HepG2 (cell line): ENCODE measurements around the gene WDR6. TPM values are rescaled to one million over a fixed set of nuclear protein-coding genes. Genes with fewer than 3 reads are reported as not detected.

Experiments
- HDAC2 ChIP-seq: sonication (generic); formaldehyde crosslinking; IDR thresholded peaks from 2 replicates; pipeline ENCODE4 v1.4.0; 2020; ENCODE audit warnings: missing genetic modification reagents
- HNRNPH1 ChIP-seq: fragments of 200-400 bp; formaldehyde crosslinking; optimal IDR thresholded peaks from 2 replicates; pipeline ENCODE3; 2017; ENCODE audit warnings: mild to moderate bottlenecking, low read depth, low read length
- KAT8 ChIP-seq: IDR thresholded peaks from 2 replicates; pipeline ENCODE4 v1.6.1; 2016; ENCODE audit warnings: missing genetic modification reagents, missing compliant biosample characterization
- NFE2 ChIP-seq: sonication (generic); formaldehyde crosslinking; IDR thresholded peaks from 2 replicates; pipeline ENCODE4 v1.4.0; 2020; ENCODE audit warnings: missing genetic modification reagents
- NFE2L2 ChIP-seq: fragments of 150-350 bp; IDR thresholded peaks from 2 replicates; pipeline ENCODE4 v1.6.1; 2014; ENCODE audit warnings: low read length
- PAX8 ChIP-seq: sonication (generic); formaldehyde crosslinking; IDR thresholded peaks from 2 replicates; pipeline ENCODE4 v1.8.0; 2022; ENCODE audit warnings: mild to moderate bottlenecking, missing genetic modification reagents, borderline replicate concordance
- PHF20 ChIP-seq: sonication (generic); formaldehyde crosslinking; IDR thresholded peaks from 2 replicates; pipeline ENCODE4 v1.5.0; 2020; ENCODE audit warnings: mild to moderate bottlenecking, missing genetic modification reagents
- PHF8 ChIP-seq: sonication (generic); formaldehyde crosslinking; IDR thresholded peaks from 2 replicates; pipeline ENCODE4 v1.5.0; 2020; ENCODE audit warnings: missing genetic modification reagents
- RFX3 ChIP-seq: IDR thresholded peaks from 2 replicates; pipeline ENCODE4 v1.6.1; 2016; ENCODE audit warnings: missing biosample characterization, missing genetic modification reagents
- SMAD3 ChIP-seq: sonication (generic); formaldehyde crosslinking; IDR thresholded peaks from 2 replicates; pipeline ENCODE4 v1.4.0; 2020; ENCODE audit warnings: missing genetic modification reagents
- U2AF1 ChIP-seq: fragments of 200-400 bp; formaldehyde crosslinking; optimal IDR thresholded peaks from 2 replicates; pipeline ENCODE3; 2017; ENCODE audit warnings: mild to moderate bottlenecking, low read depth, low read length
- ZKSCAN8 ChIP-seq: IDR thresholded peaks from 2 replicates; pipeline ENCODE4 v1.6.1; 2016; ENCODE audit warnings: borderline replicate concordance, missing genetic modification reagents, missing compliant biosample characterization
- ZNF12 ChIP-seq: sonication (generic); formaldehyde crosslinking; IDR thresholded peaks from 2 replicates; pipeline ENCODE4 v1.5.0; 2020; ENCODE audit warnings: missing genetic modification reagents
- ZNF234 ChIP-seq: sonication (generic); formaldehyde crosslinking; conservative IDR thresholded peaks from 2 replicates; pipeline ENCODE4 v1.5.1; 2020; ENCODE audit warnings: mild to moderate bottlenecking, missing genetic modification reagents
- ZNF451 ChIP-seq: sonication (generic); formaldehyde crosslinking; IDR thresholded peaks from 2 replicates; pipeline ENCODE4 v1.5.0; 2020; ENCODE audit warnings: mild to moderate bottlenecking, missing genetic modification reagents
- ZNF546 ChIP-seq: sonication (generic); formaldehyde crosslinking; conservative IDR thresholded peaks from 2 replicates; pipeline ENCODE4 v1.8.1; 2023; ENCODE audit warnings: mild to moderate bottlenecking, missing genetic modification reagents
- ZNF550 ChIP-seq: sonication (generic); formaldehyde crosslinking; IDR thresholded peaks from 2 replicates; pipeline ENCODE4 v1.4.0; 2020; ENCODE audit warnings: mild to moderate bottlenecking, missing genetic modification reagents, borderline replicate concordance
- ZNF644 ChIP-seq: IDR thresholded peaks from 2 replicates; pipeline ENCODE4 v1.6.1; 2016; ENCODE audit warnings: low read depth
- ZNF660 ChIP-seq: sonication (generic); formaldehyde crosslinking; IDR thresholded peaks from 2 replicates; pipeline ENCODE4 v1.5.1; 2020; ENCODE audit warnings: mild to moderate bottlenecking, low read depth, missing genetic modification reagents, borderline replicate concordance
- ZNF772 ChIP-seq: sonication (generic); formaldehyde crosslinking; IDR thresholded peaks from 2 replicates; pipeline ENCODE4 v1.5.0; 2020; ENCODE audit warnings: mild to moderate bottlenecking, missing genetic modification reagents
- polyA plus RNA-seq, 8 experiments: library from polyadenylated mRNA; depleted of rRNA in 3 of 8; stranded (reverse) in 7 of 8; unstranded in 1 of 8; fragments of >200 nt; fragmentation: Illumina TruSeq in 4 of 8; extraction: Trizol in 4 of 8; gene quantifications; 2 replicates each; pipeline versions ENCODE4 v1.2.1 to v1.2.3, GENCODE V29; 2011 to 2016; ENCODE audit warnings: low read depth in 4 of 8, missing spikeins in 1 of 8, mixed read lengths in 1 of 8; ENCODE audit not compliant: insufficient read depth in 1 of 8
- total RNA-seq, 5 experiments: library from RNA; depleted of rRNA; stranded (reverse); fragments of >200 nt; fragmentation: Illumina TruSeq; extraction: Trizol; gene quantifications; 2 replicates each; pipeline ENCODE4 v1.2.3, GENCODE V29; 2016; ENCODE audit warnings: low read depth in 1 of 5
- TF ChIP-seq, protein P1 (sequence below): sonication (generic); formaldehyde crosslinking; IDR thresholded peaks from 2 replicates; pipeline ENCODE4 v1.4.0; 2020; ENCODE audit warnings: missing genetic modification reagents, low read depth, mild to moderate bottlenecking, borderline replicate concordance
- TF ChIP-seq, protein P2 (sequence below): sonication (generic); formaldehyde crosslinking; IDR thresholded peaks from 2 replicates; pipeline ENCODE4 v1.8.1; 2023; ENCODE audit warnings: mild to moderate bottlenecking, missing genetic modification reagents
- TF ChIP-seq, protein P3 (sequence below): sonication (generic); formaldehyde crosslinking; IDR thresholded peaks from 2 replicates; pipeline ENCODE4 v1.4.0; 2020; ENCODE audit warnings: mild to moderate bottlenecking, missing genetic modification reagents
- TF ChIP-seq, protein P4 (sequence below): sonication (generic); formaldehyde crosslinking; IDR thresholded peaks from 2 replicates; pipeline ENCODE4 v1.8.1; 2023; ENCODE audit warnings: missing genetic modification reagents, mild to moderate bottlenecking, borderline replicate concordance
- TF ChIP-seq, protein P5 (sequence below): sonication (generic); formaldehyde crosslinking; IDR thresholded peaks from 2 replicates; pipeline ENCODE4 v1.5.0; 2020; ENCODE audit warnings: mild to moderate bottlenecking, missing genetic modification reagents, moderate library complexity
- TF ChIP-seq, protein P6 (sequence below): IDR thresholded peaks from 2 replicates; pipeline ENCODE4 v1.6.1; 2016

The WDR6 gene
- total and polyA plus RNA-seq, 2 of the 13 experiments (the other 11 are each of a cell fraction or from before 2014, with no cell fraction given), result 73.4 to 139 TPM

DNA sequence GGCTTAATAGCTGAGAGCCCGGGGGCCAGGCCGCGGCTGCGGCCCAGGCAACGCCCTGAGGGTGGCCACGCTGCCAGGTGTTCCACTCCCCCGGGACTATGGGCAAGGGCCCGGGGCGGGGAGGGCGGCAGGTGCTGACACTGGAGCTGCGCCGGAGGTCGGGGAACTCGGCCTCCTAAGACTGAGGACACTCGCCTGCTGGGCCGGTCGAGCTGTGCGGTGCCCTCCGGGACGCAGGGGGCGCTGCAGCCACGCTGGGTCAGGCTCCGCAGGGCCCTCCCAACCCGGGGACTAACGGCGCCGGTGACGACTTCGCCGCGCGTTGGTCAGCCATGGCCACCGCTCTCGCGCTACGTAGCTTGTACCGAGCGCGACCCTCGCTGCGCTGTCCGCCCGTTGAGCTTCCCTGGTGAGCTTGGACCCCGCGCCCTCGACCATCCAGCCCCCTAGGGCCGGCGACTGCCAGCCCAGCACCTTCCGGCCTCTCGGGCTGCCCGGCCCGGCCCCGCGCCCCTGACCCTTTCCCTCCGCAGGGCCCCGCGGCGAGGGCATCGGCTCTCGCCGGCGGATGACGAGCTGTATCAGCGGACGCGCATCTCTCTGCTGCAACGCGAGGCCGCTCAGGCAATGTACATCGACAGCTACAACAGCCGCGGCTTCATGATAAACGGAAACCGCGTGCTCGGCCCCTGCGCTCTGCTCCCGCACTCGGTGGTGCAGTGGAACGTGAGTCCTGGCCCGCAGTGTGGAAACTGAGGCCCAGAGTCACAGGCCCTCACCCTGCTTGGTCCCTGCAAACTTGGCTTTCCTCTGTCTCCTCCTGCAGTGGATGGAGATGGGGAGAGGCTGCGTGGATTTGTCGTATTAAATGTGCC lies 14.9 kb downstream of the WDR6 start, which contains the start of gene NDUFAF3 (continued):
- TF ChIP-seq, protein P1, sequence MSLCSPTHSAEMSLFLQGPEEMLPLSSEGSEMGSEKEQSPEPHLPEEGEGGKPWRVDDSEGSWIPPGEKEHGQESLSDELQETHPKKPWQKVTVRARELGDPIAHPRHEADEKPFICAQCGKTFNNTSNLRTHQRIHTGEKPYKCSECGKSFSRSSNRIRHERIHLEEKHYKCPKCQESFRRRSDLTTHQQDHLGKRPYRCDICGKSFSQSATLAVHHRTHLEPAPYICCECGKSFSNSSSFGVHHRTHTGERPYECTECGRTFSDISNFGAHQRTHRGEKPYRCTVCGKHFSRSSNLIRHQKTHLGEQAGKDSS, result no peak; the same call in 1 of the 2 replicates
- TF ChIP-seq SMAD3 (CRISPR knock-in tag) (no peak), ZNF660 (CRISPR knock-in tag) (no peak), ZNF451 (CRISPR knock-in tag) (no peak), HNRNPH1 (no peak), ZNF550 (CRISPR knock-in tag) (no peak), ZNF772 (peak; percentile 89), U2AF1 (peak; percentile 67), NFE2 (no peak), PAX8 (CRISPR knock-in tag) (no peak; the same call in 1 of the 2 replicates), ZNF12 (CRISPR knock-in tag) (peak; percentile 15; the same call in 1 of the 2 replicates), KAT8 (CRISPR knock-in tag) (peak; percentile 82), PHF8 (peak; percentile 83), NFE2L2 (0 out of 2 replicates have a peak, but pooled peaks have one; percentile 7), ZNF546 (CRISPR knock-in tag) (0 out of 2 replicates have a peak, but pooled peaks have one; percentile 47), RFX3 (CRISPR knock-in tag) (no peak), ZNF234 (no peak), ZKSCAN8 (no peak; the same call in 1 of the 2 replicates), ZNF644 (no peak), PHF20 (CRISPR knock-in tag) (peak; percentile 79), HDAC2 (peak; percentile 62)
- TF ChIP-seq, protein P2, sequence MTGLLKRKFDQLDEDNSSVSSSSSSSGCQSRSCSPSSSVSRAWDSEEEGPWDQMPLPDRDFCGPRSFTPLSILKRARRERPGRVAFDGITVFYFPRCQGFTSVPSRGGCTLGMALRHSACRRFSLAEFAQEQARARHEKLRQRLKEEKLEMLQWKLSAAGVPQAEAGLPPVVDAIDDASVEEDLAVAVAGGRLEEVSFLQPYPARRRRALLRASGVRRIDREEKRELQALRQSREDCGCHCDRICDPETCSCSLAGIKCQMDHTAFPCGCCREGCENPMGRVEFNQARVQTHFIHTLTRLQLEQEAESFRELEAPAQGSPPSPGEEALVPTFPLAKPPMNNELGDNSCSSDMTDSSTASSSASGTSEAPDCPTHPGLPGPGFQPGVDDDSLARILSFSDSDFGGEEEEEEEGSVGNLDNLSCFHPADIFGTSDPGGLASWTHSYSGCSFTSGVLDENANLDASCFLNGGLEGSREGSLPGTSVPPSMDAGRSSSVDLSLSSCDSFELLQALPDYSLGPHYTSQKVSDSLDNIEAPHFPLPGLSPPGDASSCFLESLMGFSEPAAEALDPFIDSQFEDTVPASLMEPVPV (CRISPR knock-in tag), result peak; percentile 60; the same call in 1 of the 2 replicates
- TF ChIP-seq, protein P3, sequence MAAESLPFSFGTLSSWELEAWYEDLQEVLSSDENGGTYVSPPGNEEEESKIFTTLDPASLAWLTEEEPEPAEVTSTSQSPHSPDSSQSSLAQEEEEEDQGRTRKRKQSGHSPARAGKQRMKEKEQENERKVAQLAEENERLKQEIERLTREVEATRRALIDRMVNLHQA, result no peak
- TF ChIP-seq, protein P4, sequence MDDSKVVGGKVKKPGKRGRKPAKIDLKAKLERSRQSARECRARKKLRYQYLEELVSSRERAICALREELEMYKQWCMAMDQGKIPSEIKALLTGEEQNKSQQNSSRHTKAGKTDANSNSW (CRISPR knock-in tag), result peak; percentile 88; the same call in 1 of the 2 replicates
- TF ChIP-seq, protein P5, sequence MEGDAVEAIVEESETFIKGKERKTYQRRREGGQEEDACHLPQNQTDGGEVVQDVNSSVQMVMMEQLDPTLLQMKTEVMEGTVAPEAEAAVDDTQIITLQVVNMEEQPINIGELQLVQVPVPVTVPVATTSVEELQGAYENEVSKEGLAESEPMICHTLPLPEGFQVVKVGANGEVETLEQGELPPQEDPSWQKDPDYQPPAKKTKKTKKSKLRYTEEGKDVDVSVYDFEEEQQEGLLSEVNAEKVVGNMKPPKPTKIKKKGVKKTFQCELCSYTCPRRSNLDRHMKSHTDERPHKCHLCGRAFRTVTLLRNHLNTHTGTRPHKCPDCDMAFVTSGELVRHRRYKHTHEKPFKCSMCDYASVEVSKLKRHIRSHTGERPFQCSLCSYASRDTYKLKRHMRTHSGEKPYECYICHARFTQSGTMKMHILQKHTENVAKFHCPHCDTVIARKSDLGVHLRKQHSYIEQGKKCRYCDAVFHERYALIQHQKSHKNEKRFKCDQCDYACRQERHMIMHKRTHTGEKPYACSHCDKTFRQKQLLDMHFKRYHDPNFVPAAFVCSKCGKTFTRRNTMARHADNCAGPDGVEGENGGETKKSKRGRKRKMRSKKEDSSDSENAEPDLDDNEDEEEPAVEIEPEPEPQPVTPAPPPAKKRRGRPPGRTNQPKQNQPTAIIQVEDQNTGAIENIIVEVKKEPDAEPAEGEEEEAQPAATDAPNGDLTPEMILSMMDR (CRISPR knock-in tag), result peak; percentile 97
- TF ChIP-seq, protein P6, sequence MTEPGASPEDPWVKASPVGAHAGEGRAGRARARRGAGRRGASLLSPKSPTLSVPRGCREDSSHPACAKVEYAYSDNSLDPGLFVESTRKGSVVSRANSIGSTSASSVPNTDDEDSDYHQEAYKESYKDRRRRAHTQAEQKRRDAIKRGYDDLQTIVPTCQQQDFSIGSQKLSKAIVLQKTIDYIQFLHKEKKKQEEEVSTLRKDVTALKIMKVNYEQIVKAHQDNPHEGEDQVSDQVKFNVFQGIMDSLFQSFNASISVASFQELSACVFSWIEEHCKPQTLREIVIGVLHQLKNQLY (CRISPR knock-in tag), result no peak
